ENCODE data around the gene RGS6. TPM values are rescaled to one million over a fixed set of nuclear protein-coding genes. Genes with fewer than 3 reads are reported as not detected.

Gene RGS6
- total RNA-seq, 1 donor from 2014 or later = 1.6 TPM

DNA sequence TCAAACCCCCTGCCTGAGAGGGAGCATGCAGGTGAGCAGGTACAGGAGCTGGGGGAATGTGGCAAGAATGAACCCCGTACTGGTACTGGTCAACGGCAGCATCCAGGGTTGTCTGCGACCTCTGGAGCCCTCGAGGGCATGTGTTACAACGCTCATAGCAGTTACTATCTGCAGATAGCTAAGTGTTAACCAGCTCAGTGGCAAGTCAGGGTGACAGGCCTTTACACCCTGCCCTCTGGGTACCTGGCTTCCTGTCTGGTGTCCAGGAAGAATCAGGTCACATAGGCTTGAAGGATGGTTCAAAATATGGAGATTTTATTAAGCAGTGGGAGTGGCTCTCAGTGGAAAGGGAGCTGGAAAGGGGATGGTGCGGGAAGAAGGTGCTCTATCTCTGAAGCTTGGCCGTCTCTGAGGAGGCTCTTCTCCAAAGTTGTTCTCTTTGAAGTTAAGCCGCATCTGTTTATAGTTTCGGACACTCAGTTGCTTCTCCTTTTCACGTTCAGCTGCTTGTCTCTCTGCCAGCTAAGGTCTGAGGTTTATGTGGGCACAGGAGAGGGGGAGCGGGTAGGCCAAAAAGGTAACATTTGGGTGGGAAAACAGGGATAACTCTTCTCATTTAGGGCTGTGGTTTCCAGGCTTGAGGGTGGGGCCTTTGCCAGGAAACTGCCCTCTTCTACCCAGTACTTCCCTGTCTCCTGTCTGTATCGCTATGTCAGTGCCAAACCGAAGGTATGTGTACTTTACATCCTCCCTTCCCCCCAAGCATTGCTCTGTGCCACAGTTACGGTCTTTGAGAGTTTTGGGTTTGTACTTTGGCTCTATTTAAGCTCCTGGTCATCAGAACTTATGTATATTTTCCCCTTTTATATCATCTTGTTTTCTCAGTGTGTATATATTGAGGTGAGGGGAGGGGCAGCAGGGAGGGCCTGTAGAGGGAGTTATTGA lies 305.8 kb downstream of the RGS6 start:
- TF ChIP-seq, protein P1, sequence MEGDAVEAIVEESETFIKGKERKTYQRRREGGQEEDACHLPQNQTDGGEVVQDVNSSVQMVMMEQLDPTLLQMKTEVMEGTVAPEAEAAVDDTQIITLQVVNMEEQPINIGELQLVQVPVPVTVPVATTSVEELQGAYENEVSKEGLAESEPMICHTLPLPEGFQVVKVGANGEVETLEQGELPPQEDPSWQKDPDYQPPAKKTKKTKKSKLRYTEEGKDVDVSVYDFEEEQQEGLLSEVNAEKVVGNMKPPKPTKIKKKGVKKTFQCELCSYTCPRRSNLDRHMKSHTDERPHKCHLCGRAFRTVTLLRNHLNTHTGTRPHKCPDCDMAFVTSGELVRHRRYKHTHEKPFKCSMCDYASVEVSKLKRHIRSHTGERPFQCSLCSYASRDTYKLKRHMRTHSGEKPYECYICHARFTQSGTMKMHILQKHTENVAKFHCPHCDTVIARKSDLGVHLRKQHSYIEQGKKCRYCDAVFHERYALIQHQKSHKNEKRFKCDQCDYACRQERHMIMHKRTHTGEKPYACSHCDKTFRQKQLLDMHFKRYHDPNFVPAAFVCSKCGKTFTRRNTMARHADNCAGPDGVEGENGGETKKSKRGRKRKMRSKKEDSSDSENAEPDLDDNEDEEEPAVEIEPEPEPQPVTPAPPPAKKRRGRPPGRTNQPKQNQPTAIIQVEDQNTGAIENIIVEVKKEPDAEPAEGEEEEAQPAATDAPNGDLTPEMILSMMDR (conservative IDR thresholded peaks at IDR 0.05) = no peak
- DNase-seq (ENCODE audit: extremely low spot score, unreplicated experiment) = no peak
- H3K27me3 Mint-ChIP-seq = peaks cover 3% of the 10 kb centered on the region
- no peak overlapping the region for H3K4me3 Mint-ChIP-seq
- H3K4me1 Mint-ChIP-seq (ENCODE audit: unreplicated experiment) = no peaks in the 10 kb centered on the region
- H3K36me3 Mint-ChIP-seq = no peaks in the 10 kb centered on the region
- H3K9me3 Mint-ChIP-seq = no peaks in the 10 kb centered on the region
- H3K27ac Mint-ChIP-seq = no peak overlapping the region

- TF ChIP-seq, protein P1 (conservative IDR thresholded peaks at IDR 0.05) = no peak
- Mint-ChIP-seq H3K9me3 (peaks cover 5% of the 10 kb centered on the region), H3K4me1 (ENCODE audit: unreplicated experiment) (no peaks in the 10 kb centered on the region), H3K27ac (no peak overlapping the region), H3K4me3 (no peak overlapping the region), H3K36me3 (no peaks in the 10 kb centered on the region), H3K27me3 (no peaks in the 10 kb centered on the region)
- no peak for DNase-seq (ENCODE audit: extremely low spot score, unreplicated experiment)
Observed at GRCh38 chr14:72243309-72244293, 311.4 kb downstream of the RGS6 start.

- Mint-ChIP-seq H3K27ac (no peak overlapping the region), H3K4me3 (no peak overlapping the region), H3K4me1 (ENCODE audit: unreplicated experiment) (no peaks in the 10 kb centered on the region), H3K9me3 (peaks cover 5% of the 10 kb centered on the region), H3K27me3 (no peaks in the 10 kb centered on the region), H3K36me3 (no peaks in the 10 kb centered on the region)
- TF ChIP-seq, protein P1 (conservative IDR thresholded peaks at IDR 0.05) = no peak
- no peak for DNase-seq (ENCODE audit: extremely low spot score, unreplicated experiment)
Observed at GRCh38 chr14:72247896-72248465, 315.8 kb downstream of the RGS6 start.

DNA sequence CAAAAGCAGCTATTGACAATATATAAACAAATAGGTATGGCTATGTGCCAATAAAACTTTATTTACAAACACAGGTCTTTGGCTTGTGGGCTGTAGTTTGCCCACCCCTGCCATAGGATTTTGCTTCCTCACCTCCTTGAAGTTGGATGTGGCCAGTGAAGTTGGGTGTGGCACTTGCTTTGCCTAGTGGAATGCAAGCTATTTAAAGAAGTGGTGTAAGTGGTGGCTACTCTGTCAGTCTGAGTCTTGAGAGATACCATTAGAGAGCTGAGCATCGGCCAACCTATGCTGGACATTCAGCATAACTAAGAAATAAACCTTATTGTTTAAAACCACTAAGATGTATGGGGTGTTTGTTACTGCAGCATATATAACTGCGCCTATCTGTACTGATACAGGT lies 321.3 kb downstream of the RGS6 start:
- Mint-ChIP-seq H3K4me3 (no peak overlapping the region), H3K4me1 (ENCODE audit: unreplicated experiment) (no peaks in the 10 kb centered on the region), H3K27ac (no peak overlapping the region), H3K27me3 (no peaks in the 10 kb centered on the region), H3K9me3 (peaks cover 8% of the 10 kb centered on the region), H3K36me3 (no peaks in the 10 kb centered on the region)
- DNase-seq (ENCODE audit: extremely low spot score, unreplicated experiment) = no peak
- TF ChIP-seq, protein P1 (conservative IDR thresholded peaks at IDR 0.05) = no peak

- Mint-ChIP-seq H3K27ac (no peak overlapping the region), H3K4me3 (no peak overlapping the region), H3K4me1 (ENCODE audit: unreplicated experiment) (no peaks in the 10 kb centered on the region), H3K9me3 (peaks cover 8% of the 10 kb centered on the region), H3K36me3 (no peaks in the 10 kb centered on the region), H3K27me3 (no peaks in the 10 kb centered on the region)
- TF ChIP-seq, protein P1 (conservative IDR thresholded peaks at IDR 0.05) = no peak
- no peak for DNase-seq (ENCODE audit: extremely low spot score, unreplicated experiment)
Observed at GRCh38 chr14:72254202-72254936, 322.1 kb downstream of the RGS6 start.
